ENCODE measurements around the gene SND1.

- TF ChIP-seq CTCF (conservative IDR thresholded peaks at IDR 0.05; ENCODE audit: low read depth, low read length) (no peak), EZH2 (IDR thresholded peaks at IDR 0.05; ENCODE audit: low read length, unreplicated experiment) (no peak), EZH2phosphoT487 (IDR thresholded peaks at IDR 0.05; ENCODE audit: borderline replicate concordance, low read length) (no peak)
These were observed 226.8 kb downstream of the SND1 start for GRCh38 chr7:127878791-127879190.

Data from PC-3 (cell line).